ENCODE results near the gene GIT2.

GIT2 gene

GRCh38 chr12:109947521-109947920, 48.6 kb downstream of the GIT2 start:
- TF ChIP-seq CTCF (IDR thresholded peaks at IDR 0.05; ENCODE audit: control insufficient read depth, insufficient read depth, low read depth, low read length, missing control alignments) = no peak
- peak; percentile 53 for DNase-seq (ENCODE audit: low read depth)
- no peak overlapping the region for H3K4me3 ChIP-seq (ENCODE audit: control insufficient read depth, low read depth, low read length)

- TF ChIP-seq CTCF (IDR thresholded peaks at IDR 0.05; ENCODE audit: control insufficient read depth, insufficient read depth, low read depth, low read length, missing control alignments) = no peak
- no peak overlapping the region for H3K4me3 ChIP-seq (ENCODE audit: control insufficient read depth, low read depth, low read length)
- no peak for DNase-seq (ENCODE audit: low read depth)
Observed at GRCh38 chr12:109946913-109947312, 49.3 kb downstream of the GIT2 start.

- DNase-seq (ENCODE audit: low read depth) = no peak
- no peak for TF ChIP-seq CTCF (IDR thresholded peaks at IDR 0.05; ENCODE audit: control insufficient read depth, insufficient read depth, low read depth, low read length, missing control alignments)
- no peak overlapping the region for H3K4me3 ChIP-seq (ENCODE audit: control insufficient read depth, low read depth, low read length)
Observed at GRCh38 chr12:109946505-109946904, 49.7 kb downstream of the GIT2 start.

GRCh38 chr12:109944561-109945359, 51.4 kb downstream of the GIT2 start:
- no peak for TF ChIP-seq CTCF (IDR thresholded peaks at IDR 0.05; ENCODE audit: control insufficient read depth, insufficient read depth, low read depth, low read length, missing control alignments)
- H3K4me3 ChIP-seq (ENCODE audit: control insufficient read depth, low read depth, low read length) = no peak overlapping the region
- no peak for DNase-seq (ENCODE audit: low read depth)

- no peak for TF ChIP-seq CTCF (IDR thresholded peaks at IDR 0.05; ENCODE audit: control insufficient read depth, insufficient read depth, low read depth, low read length, missing control alignments)
- DNase-seq (ENCODE audit: low read depth) = no peak
- H3K4me3 ChIP-seq (ENCODE audit: control insufficient read depth, low read depth, low read length) = no peak overlapping the region
Observed at GRCh38 chr12:109943811-109944210, 52.4 kb downstream of the GIT2 start.

GRCh38 chr12:109940339-109940923, 55.7 kb downstream of the GIT2 start:
- no peak overlapping the region for H3K4me3 ChIP-seq (ENCODE audit: control insufficient read depth, low read depth, low read length)
- no peak for TF ChIP-seq CTCF (IDR thresholded peaks at IDR 0.05; ENCODE audit: control insufficient read depth, insufficient read depth, low read depth, low read length, missing control alignments)
- no peak for DNase-seq (ENCODE audit: low read depth)

All from AG09309 (cell line).